ENCODE data around the gene EHHADH.
"Not testable (repeated sequence)": the region's sequence is repeated elsewhere in the genome, so short reads cannot be mapped to it uniquely, and the experiment has no call there.

Gene EHHADH

GRCh38 chr3:185268194-185268962 is 14.5 kb upstream of the EHHADH start:
- Histone ChIP-seq H3K9me3 (ENCODE audit: control insufficient read depth, insufficient read depth, low read length) (no peaks in the 10 kb centered on the region), H3K9ac (ENCODE audit: low read depth, low read length) (no peak overlapping the region), H3K36me3 (ENCODE audit: insufficient read depth, low read length) (no peaks in the 10 kb centered on the region), H3K4me1 (ENCODE audit: insufficient read depth, low read length) (no peaks in the 10 kb centered on the region; the same call in 1 of the 2 replicates)

GRCh38 chr3:185267193-185267592 is 13.3 kb upstream of the EHHADH start:
- no peaks in the 10 kb centered on the region; the same call in 1 of the 2 replicates for H3K4me1 ChIP-seq (ENCODE audit: insufficient read depth, low read length)
- H3K36me3 ChIP-seq (ENCODE audit: insufficient read depth, low read length) = no peaks in the 10 kb centered on the region
- H3K9me3 ChIP-seq (ENCODE audit: control insufficient read depth, insufficient read depth, low read length) = no peaks in the 10 kb centered on the region
- no peak overlapping the region for H3K9ac ChIP-seq (ENCODE audit: low read depth, low read length)

DNA sequence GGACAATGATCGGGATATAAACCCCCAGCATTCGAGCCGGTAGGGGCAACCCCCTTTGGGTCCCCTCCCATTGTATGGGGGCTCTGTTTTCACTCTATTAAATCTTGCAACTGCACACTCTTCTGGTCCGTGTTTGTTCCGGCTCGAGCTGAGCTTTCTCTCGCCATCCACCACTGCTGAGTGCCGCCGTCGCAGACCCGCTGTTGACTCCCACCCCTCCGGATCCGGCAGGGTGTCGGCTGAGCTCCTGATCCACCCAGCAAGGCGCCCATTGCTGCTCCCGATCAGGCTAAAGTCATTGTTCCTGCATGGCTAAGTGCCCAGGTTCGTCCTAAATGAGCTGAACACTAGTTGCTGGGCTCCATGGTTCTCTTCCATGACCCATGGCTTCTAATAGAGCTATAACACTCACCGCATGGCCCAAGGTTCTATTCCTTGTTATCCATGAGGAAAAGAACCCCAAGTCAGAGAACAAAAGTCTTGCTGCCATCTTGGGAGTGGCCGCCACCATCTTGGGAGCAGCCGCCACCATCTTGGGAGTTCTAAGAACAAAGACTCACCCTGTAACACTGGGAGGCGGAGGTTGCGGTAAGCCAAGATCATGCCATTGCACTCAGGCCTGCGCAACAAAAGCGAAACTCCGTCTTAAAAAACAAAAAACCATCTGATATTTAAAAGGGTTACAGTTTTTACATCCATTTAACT is 11.2 kb upstream of the EHHADH start:
- no peaks in the 10 kb centered on the region for H3K4me1 ChIP-seq (ENCODE audit: insufficient read depth, low read length)
- H3K36me3 ChIP-seq (ENCODE audit: insufficient read depth, low read length) = no peaks in the 10 kb centered on the region
- H3K9me3 ChIP-seq (ENCODE audit: control insufficient read depth, insufficient read depth, low read length) = no peaks in the 10 kb centered on the region
- no peak overlapping the region for H3K9ac ChIP-seq (ENCODE audit: low read depth, low read length)

DNA sequence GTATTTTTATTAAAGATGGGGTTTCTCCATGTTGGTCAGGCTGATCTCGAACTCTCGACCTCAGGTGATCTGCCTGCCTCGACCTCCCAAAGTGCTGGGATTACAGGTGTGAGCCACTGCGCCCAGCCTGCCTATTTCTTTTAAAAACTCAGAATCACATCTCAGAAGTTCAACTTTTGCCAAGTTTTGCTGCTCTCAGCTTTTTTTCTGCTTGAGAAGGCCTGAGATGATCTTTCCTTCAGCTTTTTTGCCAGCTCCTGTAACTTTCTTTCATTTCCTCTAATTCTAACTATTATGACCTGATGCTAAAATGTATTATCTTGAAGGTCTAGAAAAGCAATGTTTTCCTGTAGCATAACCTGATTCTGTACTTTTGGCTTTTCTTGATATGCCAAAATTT is 9.6 kb upstream of the EHHADH start:
- Histone ChIP-seq H3K36me3 (ENCODE audit: insufficient read depth, low read length) (no peaks in the 10 kb centered on the region), H3K9ac (ENCODE audit: low read depth, low read length) (no peak overlapping the region), H3K4me1 (ENCODE audit: insufficient read depth, low read length) (no peaks in the 10 kb centered on the region), H3K9me3 (ENCODE audit: control insufficient read depth, insufficient read depth, low read length) (no peaks in the 10 kb centered on the region)

- no peaks in the 10 kb centered on the region for H3K36me3 ChIP-seq (ENCODE audit: insufficient read depth, low read length)
- no peaks in the 10 kb centered on the region for H3K4me1 ChIP-seq (ENCODE audit: insufficient read depth, low read length)
- H3K9ac ChIP-seq (ENCODE audit: low read depth, low read length) = no peak overlapping the region
- H3K9me3 ChIP-seq (ENCODE audit: control insufficient read depth, insufficient read depth, low read length) = no peaks in the 10 kb centered on the region
Measured at GRCh38 chr3:185257334-185257733, 3.5 kb upstream of the EHHADH start.

- Histone ChIP-seq H3K4me1 (ENCODE audit: insufficient read depth, low read length) (no peaks in the 10 kb centered on the region), H3K9me3 (ENCODE audit: control insufficient read depth, insufficient read depth, low read length) (no peaks in the 10 kb centered on the region), H3K9ac (ENCODE audit: low read depth, low read length) (no peak overlapping the region), H3K36me3 (ENCODE audit: insufficient read depth, low read length) (no peaks in the 10 kb centered on the region)
Measured at GRCh38 chr3:185254799-185255198, 950 bp upstream of the EHHADH start.

GRCh38 chr3:185253133-185253532 is 716 bp downstream of the EHHADH start:
- not testable (repeated sequence) for H3K4me1 ChIP-seq (ENCODE audit: insufficient read depth, low read length); H3K9me3 ChIP-seq (ENCODE audit: control insufficient read depth, insufficient read depth, low read length); H3K9ac ChIP-seq (ENCODE audit: low read depth, low read length); H3K36me3 ChIP-seq (ENCODE audit: insufficient read depth, low read length)

- Histone ChIP-seq H3K9me3 (ENCODE audit: control insufficient read depth, insufficient read depth, low read length) (no peaks in the 10 kb centered on the region), H3K36me3 (ENCODE audit: insufficient read depth, low read length) (no peaks in the 10 kb centered on the region), H3K9ac (ENCODE audit: low read depth, low read length) (no peak overlapping the region), H3K4me1 (ENCODE audit: insufficient read depth, low read length) (no peaks in the 10 kb centered on the region)
Measured at GRCh38 chr3:185251272-185251671, 2.6 kb downstream of the EHHADH start.

DNA sequence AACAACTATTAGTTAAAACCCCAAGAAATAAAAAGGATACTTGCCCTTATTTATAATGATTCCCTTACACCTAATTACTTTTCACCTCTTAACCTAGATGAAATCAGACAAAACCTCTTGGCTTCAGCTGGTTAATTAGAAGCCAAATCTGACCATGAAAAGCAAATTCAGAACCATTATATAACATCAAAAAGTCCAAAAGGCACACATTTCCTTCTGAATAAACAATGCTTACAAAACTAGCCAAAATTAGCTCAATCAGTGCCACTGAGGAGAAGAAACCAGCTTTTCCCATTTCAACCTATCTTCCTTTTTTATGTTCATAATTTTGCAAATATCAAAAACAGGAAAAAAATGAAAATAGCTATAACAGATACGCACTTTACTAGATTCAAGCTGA is 3.2 kb downstream of the EHHADH start:
- H3K9me3 ChIP-seq (ENCODE audit: control insufficient read depth, insufficient read depth, low read length) = no peaks in the 10 kb centered on the region
- no peak overlapping the region for H3K9ac ChIP-seq (ENCODE audit: low read depth, low read length)
- no peaks in the 10 kb centered on the region for H3K4me1 ChIP-seq (ENCODE audit: insufficient read depth, low read length)
- no peaks in the 10 kb centered on the region for H3K36me3 ChIP-seq (ENCODE audit: insufficient read depth, low read length)

GRCh38 chr3:185250247-185250646 is 3.6 kb downstream of the EHHADH start:
- Histone ChIP-seq H3K36me3 (ENCODE audit: insufficient read depth, low read length) (no peaks in the 10 kb centered on the region), H3K9me3 (ENCODE audit: control insufficient read depth, insufficient read depth, low read length) (no peaks in the 10 kb centered on the region), H3K9ac (ENCODE audit: low read depth, low read length) (no peak overlapping the region), H3K4me1 (ENCODE audit: insufficient read depth, low read length) (no peaks in the 10 kb centered on the region)

DNA sequence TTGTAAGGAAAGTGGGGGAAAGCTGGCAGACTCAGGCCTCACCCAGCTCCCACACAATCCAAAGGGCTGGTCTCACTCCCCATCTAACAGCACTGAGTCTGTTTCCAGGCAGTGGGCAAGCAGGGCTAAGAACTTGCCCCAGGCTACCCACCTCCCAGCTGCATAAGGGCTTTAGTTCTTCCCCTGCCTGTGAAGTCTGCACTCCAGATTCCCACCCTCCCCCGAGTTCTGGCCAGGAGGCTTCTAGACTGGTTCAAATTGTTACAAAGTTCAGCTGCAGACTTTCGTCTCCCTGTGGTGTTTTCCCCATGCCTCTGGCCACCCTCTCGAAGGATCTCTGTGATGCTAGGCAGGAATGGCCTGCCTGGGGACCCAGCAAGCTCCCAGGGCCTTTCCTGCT is 11.2 kb downstream of the EHHADH start:
- Histone ChIP-seq H3K9ac (ENCODE audit: low read depth, low read length) (no peak overlapping the region), H3K9me3 (ENCODE audit: control insufficient read depth, insufficient read depth, low read length) (peaks cover 2% of the 10 kb centered on the region; the same call in 1 of the 2 replicates), H3K36me3 (ENCODE audit: insufficient read depth, low read length) (no peaks in the 10 kb centered on the region; the same call in 1 of the 2 replicates), H3K4me1 (ENCODE audit: insufficient read depth, low read length) (no peaks in the 10 kb centered on the region)

DNA sequence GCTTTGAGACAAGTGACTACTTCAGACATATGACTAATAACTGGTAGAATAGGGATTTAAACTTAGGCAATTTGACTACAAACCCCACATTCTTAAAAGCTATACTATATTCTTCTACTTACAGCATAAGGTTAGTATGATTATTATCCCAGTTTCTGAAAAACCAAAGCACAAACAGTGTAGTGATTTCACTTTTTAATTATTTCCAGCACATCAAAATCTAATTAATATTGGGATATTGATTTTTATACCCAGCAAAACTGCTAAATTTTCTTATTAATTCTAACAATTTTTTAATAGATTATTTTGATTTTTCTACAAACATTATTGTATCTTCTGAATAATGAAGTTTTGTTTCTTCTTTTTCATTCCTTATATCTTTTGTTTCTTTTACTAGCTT is 16.9 kb downstream of the EHHADH start:
- Histone ChIP-seq H3K9me3 (ENCODE audit: control insufficient read depth, insufficient read depth, low read length) (peaks cover 5% of the 10 kb centered on the region), H3K9ac (ENCODE audit: low read depth, low read length) (no peak overlapping the region), H3K4me1 (ENCODE audit: insufficient read depth, low read length) (no peaks in the 10 kb centered on the region), H3K36me3 (ENCODE audit: insufficient read depth, low read length) (no peaks in the 10 kb centered on the region)

DNA sequence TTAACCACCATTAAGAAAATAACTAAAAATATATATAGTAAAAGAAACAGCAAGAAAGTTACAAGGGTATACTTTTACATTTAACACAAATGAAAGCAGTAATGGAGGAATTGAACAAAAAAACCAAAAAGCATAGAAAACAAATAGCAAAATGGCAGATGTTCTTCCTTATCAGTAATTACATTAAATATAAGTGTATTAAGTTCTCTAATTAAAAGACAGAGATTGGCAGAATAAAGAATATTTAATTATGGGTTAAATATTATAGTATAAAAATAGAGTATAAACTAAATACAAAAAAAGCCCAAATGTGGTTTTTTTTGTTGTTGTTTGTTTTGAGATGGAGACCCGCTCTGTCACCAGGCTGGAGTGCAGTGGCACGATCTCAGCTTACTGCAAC is 20.5 kb downstream of the EHHADH start:
- no peaks in the 10 kb centered on the region for H3K4me1 ChIP-seq (ENCODE audit: insufficient read depth, low read length)
- peaks cover 5% of the 10 kb centered on the region for H3K9me3 ChIP-seq (ENCODE audit: control insufficient read depth, insufficient read depth, low read length)
- no peak overlapping the region for H3K9ac ChIP-seq (ENCODE audit: low read depth, low read length)
- H3K36me3 ChIP-seq (ENCODE audit: insufficient read depth, low read length) = no peaks in the 10 kb centered on the region

- not testable (repeated sequence) for H3K9ac ChIP-seq (ENCODE audit: low read depth, low read length); H3K9me3 ChIP-seq (ENCODE audit: control insufficient read depth, insufficient read depth, low read length); H3K36me3 ChIP-seq (ENCODE audit: insufficient read depth, low read length); H3K4me1 ChIP-seq (ENCODE audit: insufficient read depth, low read length)
Measured at GRCh38 chr3:185226526-185226925, 27.3 kb downstream of the EHHADH start.

DNA sequence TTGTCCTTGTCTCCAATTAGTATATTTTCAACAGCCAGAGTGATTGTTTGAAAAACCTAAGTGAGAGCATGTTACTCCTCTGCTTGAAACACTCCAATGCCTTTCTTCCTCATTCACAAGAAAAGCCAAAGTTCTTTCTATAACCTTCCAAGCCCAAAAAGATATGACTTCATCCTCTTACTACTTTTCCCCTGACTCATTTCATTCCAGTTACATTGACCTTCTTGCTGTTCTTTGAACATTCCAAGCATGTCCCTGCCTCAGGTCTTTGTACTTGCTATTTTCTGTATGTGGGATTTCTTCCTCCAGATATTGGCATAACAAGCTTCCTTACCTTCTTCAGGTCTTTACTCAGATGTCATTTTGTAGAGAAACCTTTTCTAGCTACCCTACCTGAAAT is 28.3 kb downstream of the EHHADH start:
- H3K9me3 ChIP-seq (ENCODE audit: control insufficient read depth, insufficient read depth, low read length) = no peaks in the 10 kb centered on the region
- H3K9ac ChIP-seq (ENCODE audit: low read depth, low read length) = no peak overlapping the region
- no peaks in the 10 kb centered on the region for H3K4me1 ChIP-seq (ENCODE audit: insufficient read depth, low read length)
- H3K36me3 ChIP-seq (ENCODE audit: insufficient read depth, low read length) = no peaks in the 10 kb centered on the region
